Activated naive CD8-positive, alpha-beta T cell treated with anti-CD3 and anti-CD28 coated beads for 36 hours (primary cell): ENCODE measurements around the gene TBL1XR1. TPM values are rescaled to one million over a fixed set of nuclear protein-coding genes. Genes with fewer than 3 reads are reported as not detected.
"Not testable (repeated sequence)": the region's sequence is repeated elsewhere in the genome, so short reads cannot be mapped to it uniquely, and the experiment has no call there.

Experiments used
- DNase-seq: peaks from one replicate; pipeline ENCODE4 v3.0.0; 2021
- H3K27ac Mint-ChIP-seq: one replicate; pipeline ENCODE4 v1.8.0; 2022; ENCODE audit warnings: mild to moderate bottlenecking, moderate library complexity, mixed read lengths
- H3K27me3 Mint-ChIP-seq: one replicate; pipeline ENCODE4 v1.8.0; 2022; ENCODE audit warnings: mild to moderate bottlenecking, mixed read lengths
- H3K36me3 Mint-ChIP-seq: one replicate; pipeline ENCODE4 v1.8.0; 2021; ENCODE audit warnings: mild to moderate bottlenecking, mixed read lengths
- H3K4me1 Mint-ChIP-seq: one replicate; pipeline ENCODE4 v1.8.0; 2021; ENCODE audit warnings: mixed read lengths
- H3K4me3 Mint-ChIP-seq: one replicate; pipeline ENCODE4 v1.8.0; 2022; ENCODE audit warnings: mild to moderate bottlenecking, moderate library complexity, mixed read lengths
- H3K9me3 Mint-ChIP-seq: one replicate; pipeline ENCODE4 v1.8.0; 2022; ENCODE audit warnings: mixed read lengths
- total RNA-seq, 2 experiments: library from RNA; stranded (reverse); gene quantifications; one replicate each; pipeline ENCODE4 v1.2.3, GENCODE V29; 2021

TBL1XR1 gene
- total RNA-seq, 2 experiments from 2014 or later = 204 to 227 TPM

- no peak overlapping the region for H3K27ac Mint-ChIP-seq
- H3K27me3 Mint-ChIP-seq = no peaks in the 10 kb centered on the region
- no peak overlapping the region for H3K4me3 Mint-ChIP-seq
- H3K9me3 Mint-ChIP-seq = peaks cover 2% of the 10 kb centered on the region
- H3K4me1 Mint-ChIP-seq = peaks cover 8% of the 10 kb centered on the region
- no peak for DNase-seq
- no peaks in the 10 kb centered on the region for H3K36me3 Mint-ChIP-seq
Observed at GRCh38 chr3:177213801-177214535, 16.7 kb upstream of the TBL1XR1 start.

DNA sequence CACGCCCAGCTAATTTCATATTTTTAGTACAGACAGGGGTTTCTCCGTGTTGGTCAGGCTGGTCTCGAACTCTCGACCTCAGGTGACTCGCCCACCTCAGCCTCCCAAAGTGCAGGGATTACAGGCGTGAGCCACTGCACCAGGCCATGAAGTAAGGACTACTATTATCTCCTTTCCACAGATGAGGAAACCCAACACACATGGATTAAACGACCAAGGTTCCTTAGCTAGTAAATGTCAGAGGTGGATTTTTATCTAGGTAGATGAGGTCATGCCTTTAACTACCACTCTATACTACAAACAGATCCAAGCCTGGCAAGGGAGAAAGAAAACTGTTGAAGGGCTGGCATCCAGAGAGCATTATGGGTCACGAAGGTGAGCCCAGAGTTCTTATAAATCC is 15.5 kb upstream of the TBL1XR1 start:
- H3K36me3 Mint-ChIP-seq = no peaks in the 10 kb centered on the region
- no peaks in the 10 kb centered on the region for H3K27me3 Mint-ChIP-seq
- no peak overlapping the region for H3K27ac Mint-ChIP-seq
- peaks cover 8% of the 10 kb centered on the region for H3K4me1 Mint-ChIP-seq
- no peak for DNase-seq
- no peak overlapping the region for H3K4me3 Mint-ChIP-seq
- H3K9me3 Mint-ChIP-seq = no peaks in the 10 kb centered on the region

DNA sequence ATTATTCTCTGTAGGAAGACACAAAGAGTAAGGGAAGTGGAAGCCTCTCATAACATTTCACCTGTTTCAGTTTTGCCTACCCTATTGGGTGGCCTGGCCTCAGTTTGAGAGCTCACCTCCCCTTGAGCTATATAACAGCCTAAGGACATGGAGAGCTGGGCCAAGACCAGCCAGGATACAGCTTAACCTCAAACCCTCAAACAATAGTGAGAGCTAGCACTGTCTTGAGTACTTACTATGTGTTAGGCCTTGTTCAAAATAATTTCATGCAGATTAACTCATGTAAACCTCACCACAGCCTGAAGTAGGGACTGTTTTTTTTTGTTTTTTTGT is 15.0 kb upstream of the TBL1XR1 start:
- no peaks in the 10 kb centered on the region for H3K27me3 Mint-ChIP-seq
- no peaks in the 10 kb centered on the region for H3K36me3 Mint-ChIP-seq
- peaks cover 8% of the 10 kb centered on the region for H3K4me1 Mint-ChIP-seq
- H3K4me3 Mint-ChIP-seq = no peak overlapping the region
- no peak overlapping the region for H3K27ac Mint-ChIP-seq
- no peak for DNase-seq
- no peaks in the 10 kb centered on the region for H3K9me3 Mint-ChIP-seq

DNA sequence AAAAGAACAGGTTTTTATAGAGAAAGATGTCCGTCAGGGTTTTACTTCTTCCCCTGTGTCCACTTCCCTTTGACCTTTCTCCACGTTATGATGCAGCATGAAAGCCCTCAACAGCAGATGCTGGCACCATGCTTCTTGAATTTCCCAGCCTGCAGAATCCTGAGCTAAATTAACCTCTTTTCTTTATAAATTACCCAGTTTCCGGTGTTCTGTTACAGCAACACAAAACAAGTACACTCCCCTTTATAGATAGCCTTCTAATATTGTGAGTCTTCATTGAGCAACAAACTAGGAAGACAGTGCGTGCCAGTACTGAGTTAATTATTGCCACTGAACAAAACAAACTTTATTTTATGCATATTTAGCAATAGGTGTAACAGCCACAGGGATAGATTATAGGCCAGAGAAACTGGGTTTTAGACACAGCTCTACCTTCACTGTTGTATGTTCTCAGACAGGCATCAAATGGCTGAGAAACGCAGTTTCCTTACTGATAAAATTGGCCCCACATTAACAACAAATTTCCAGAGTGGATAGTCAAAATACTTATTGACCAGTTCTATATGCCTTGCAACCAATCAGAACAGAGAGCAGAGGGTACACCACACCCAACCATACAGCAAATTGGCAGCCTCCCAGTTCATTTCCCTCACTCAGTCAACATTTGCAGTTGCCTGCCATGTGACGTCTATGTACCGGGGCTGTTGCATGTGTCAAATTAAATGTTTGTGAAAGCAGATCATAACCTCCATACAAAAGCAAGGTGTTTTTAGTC is 14.4 kb upstream of the TBL1XR1 start:
- Mint-ChIP-seq H3K4me3 (no peak overlapping the region), H3K9me3 (no peaks in the 10 kb centered on the region), H3K27ac (no peak overlapping the region), H3K27me3 (no peaks in the 10 kb centered on the region), H3K36me3 (no peaks in the 10 kb centered on the region), H3K4me1 (peaks cover 8% of the 10 kb centered on the region)
- DNase-seq = no peak

GRCh38 chr3:177210744-177211502 is 13.6 kb upstream of the TBL1XR1 start:
- H3K4me3 Mint-ChIP-seq = no peak overlapping the region
- no peaks in the 10 kb centered on the region for H3K9me3 Mint-ChIP-seq
- no peak overlapping the region for H3K27ac Mint-ChIP-seq
- H3K36me3 Mint-ChIP-seq = no peaks in the 10 kb centered on the region
- no peaks in the 10 kb centered on the region for H3K27me3 Mint-ChIP-seq
- H3K4me1 Mint-ChIP-seq = peaks cover 10% of the 10 kb centered on the region
- DNase-seq = no peak

DNA sequence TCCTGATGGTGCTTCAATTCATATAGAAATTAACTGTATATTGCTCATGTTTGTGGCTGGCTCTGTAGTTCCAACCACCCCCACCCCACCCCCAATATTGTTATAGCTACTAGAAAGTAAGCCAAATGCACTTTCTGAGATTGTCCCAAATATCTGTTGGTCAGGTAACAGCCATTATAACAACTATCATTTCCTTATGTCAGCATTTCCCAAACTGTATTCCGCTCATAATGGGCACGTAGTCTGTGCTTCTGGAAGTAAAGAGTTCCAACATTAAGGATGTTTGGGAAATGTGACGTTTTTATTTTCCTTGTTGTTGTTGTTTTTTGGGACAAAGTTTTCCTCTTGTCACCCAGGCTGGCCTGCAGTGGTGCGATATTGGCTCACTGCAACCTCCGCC is 12.2 kb upstream of the TBL1XR1 start:
- H3K27me3 Mint-ChIP-seq = no peaks in the 10 kb centered on the region
- no peaks in the 10 kb centered on the region for H3K36me3 Mint-ChIP-seq
- no peak overlapping the region for H3K4me3 Mint-ChIP-seq
- no peaks in the 10 kb centered on the region for H3K9me3 Mint-ChIP-seq
- H3K4me1 Mint-ChIP-seq = peaks cover 10% of the 10 kb centered on the region
- DNase-seq = no peak
- no peak overlapping the region for H3K27ac Mint-ChIP-seq

DNA sequence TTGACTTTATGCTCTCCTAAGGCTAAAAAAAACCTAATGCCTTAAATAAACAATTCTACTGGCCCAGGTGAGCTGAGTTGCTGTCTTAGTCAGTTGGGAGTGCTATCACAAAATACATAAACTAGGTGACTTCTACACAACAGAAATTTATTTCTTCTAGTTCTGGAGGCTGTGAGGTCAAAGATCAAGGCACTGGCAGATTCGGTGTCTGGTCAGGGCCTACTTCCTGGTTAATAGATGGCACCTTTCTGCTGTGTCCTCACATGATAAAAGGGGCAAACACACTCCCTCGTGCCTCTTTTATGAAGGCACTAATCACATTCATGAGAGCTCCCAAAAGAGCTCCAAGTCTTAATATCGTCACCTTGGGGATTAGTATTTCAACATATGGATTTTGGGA is 11.5 kb upstream of the TBL1XR1 start:
- Mint-ChIP-seq H3K4me3 (no peak overlapping the region), H3K36me3 (no peaks in the 10 kb centered on the region), H3K27me3 (no peaks in the 10 kb centered on the region), H3K27ac (no peak overlapping the region), H3K9me3 (no peaks in the 10 kb centered on the region), H3K4me1 (peaks cover 10% of the 10 kb centered on the region)
- DNase-seq = no peak

DNA sequence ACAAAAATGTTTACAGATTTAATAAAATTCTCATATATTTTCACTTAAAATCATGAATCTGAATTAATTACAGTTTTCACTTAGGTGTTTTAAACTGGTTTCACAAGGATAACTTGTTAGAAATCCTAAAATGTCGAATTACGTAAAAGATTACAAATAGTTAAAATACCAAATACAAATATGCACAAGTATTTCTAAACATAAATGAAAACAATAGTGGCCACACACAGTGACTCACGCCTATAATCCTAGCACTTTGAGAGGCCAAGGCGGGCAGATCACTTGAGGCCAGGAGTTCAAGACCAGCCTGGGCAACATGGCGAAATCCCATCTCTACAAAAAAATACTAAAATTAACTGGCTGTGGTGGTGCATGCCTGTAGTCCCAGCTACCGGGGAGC is 10.9 kb upstream of the TBL1XR1 start:
- Mint-ChIP-seq H3K27ac (no peak overlapping the region), H3K4me3 (no peak overlapping the region), H3K4me1 (peaks cover 10% of the 10 kb centered on the region), H3K9me3 (no peaks in the 10 kb centered on the region), H3K36me3 (no peaks in the 10 kb centered on the region), H3K27me3 (no peaks in the 10 kb centered on the region)
- DNase-seq = no peak

DNA sequence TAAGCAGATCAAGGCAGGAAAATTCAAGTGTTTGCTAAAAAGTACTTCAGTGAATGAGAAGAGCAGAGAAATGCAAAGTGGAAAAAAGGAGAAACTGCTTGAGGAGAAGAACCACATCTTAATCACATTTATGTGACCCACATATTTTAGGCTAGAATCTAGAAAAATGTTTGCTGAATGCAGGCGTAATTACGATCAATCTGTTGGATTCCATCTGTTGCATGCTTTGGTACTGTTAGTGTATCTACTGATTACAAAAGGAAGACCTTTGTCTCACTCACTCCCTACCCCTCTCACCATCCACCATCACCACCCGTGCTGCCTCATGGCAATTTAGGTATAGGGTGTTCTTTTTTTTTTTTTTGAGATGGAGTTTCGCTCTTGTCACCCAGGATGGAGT is 9.7 kb upstream of the TBL1XR1 start:
- DNase-seq = no peak
- Mint-ChIP-seq H3K27ac (no peak overlapping the region), H3K4me1 (peaks cover 18% of the 10 kb centered on the region), H3K36me3 (peaks cover 2% of the 10 kb centered on the region), H3K27me3 (no peaks in the 10 kb centered on the region), H3K4me3 (no peak overlapping the region), H3K9me3 (peaks cover 2% of the 10 kb centered on the region)

DNA sequence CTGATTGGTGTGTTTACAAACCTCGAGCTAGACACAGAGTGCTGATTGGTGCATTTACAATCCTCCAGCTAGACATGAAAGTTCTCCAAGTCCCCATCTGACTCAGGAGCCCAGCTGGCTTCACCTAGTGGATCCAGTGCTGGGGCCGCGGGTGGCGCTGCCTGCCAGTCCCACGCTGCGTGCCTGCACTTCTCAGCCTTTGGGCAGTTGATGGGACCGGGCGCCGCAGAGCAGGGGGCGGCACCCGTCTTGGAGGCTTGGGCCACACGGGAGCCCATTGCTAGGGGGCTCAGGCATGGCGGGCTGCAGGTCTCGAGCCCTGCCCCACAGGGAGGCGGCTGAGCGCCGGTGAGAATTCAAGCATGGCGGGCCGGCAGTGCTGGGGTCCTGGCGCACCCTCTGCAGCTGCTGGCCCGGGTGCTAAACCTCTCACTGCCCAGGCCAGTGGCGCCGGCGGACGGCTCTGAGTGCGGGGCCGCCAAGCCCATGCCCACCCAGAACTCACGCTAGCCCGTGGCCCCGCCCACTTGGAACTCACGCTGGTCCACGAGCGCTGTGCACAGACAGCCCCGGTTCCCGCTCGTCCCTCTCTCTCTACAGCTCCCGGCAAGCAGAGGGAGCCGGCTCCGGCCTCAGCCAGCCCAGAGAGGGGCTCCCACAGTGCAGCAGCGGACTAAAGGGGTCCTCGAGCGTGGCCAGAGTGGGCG is 6.6 kb upstream of the TBL1XR1 start:
- Mint-ChIP-seq H3K27ac (no peak overlapping the region), H3K4me3 (no peak overlapping the region), H3K36me3 (peaks cover 5% of the 10 kb centered on the region), H3K27me3 (no peaks in the 10 kb centered on the region), H3K9me3 (peaks cover 2% of the 10 kb centered on the region), H3K4me1 (peaks cover 42% of the 10 kb centered on the region)
- no peak for DNase-seq

DNA sequence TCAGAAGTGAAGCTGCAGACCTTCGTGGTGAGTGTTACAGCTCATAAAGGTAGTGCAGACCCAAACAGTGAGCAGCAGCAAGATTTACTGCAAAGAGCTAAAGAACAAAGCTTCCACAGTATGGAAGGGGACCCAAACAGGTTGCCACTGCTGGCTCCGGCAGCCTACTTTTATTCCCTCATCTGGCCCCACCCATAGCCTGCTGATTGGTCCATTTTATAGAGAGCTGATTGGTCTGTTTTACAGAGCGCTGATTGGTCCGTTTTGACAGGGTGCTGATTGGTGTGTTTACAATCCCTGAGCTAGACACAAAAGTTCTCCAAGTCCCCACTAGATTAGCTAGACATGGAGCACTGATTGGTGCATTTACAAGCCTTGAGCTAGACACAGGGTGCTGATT is 5.7 kb upstream of the TBL1XR1 start:
- Mint-ChIP-seq H3K27ac (peak overlapping the region; percentile 96), H3K4me1 (peaks cover 47% of the 10 kb centered on the region)
- not testable (repeated sequence) for H3K4me3 Mint-ChIP-seq, H3K9me3 Mint-ChIP-seq, H3K27me3 Mint-ChIP-seq, DNase-seq, H3K36me3 Mint-ChIP-seq

DNA sequence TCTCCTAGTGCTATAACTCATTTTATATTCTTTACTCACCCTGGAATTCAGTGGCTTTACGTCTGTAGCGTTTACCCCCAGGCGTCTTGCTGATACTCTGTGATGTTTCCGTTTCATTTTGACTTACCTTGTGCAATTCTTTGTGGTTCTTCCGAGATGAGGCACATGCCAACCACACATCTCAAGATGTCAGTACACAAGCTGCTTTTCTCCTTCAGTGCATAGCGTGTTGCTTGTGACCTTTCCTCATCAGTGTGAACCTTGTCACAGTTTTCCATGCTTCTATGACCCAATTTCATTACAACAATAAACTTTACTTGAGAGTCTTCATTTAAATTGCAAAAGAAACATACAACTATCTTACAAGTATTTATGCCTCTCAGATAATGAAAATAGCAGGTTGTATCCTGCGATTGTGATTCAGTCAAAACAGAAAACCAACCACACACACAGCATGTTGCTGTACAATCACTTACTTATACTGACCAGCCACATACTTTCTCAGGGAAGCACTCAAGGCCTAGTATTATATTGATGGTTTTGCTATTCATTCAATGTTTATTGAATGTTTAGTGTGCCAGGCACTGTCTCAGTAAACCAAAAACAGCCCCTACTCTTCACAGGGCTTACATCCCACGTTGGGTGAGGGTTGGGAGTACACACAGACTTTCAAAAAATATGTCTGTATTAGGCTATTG is 4.6 kb upstream of the TBL1XR1 start:
- Mint-ChIP-seq H3K4me1 (peaks cover 47% of the 10 kb centered on the region), H3K27me3 (peaks cover 4% of the 10 kb centered on the region)

GRCh38 chr3:177199206-177199760 is 2.0 kb upstream of the TBL1XR1 start:
- H3K4me1 Mint-ChIP-seq = peaks cover 51% of the 10 kb centered on the region
- peaks cover 21% of the 10 kb centered on the region for H3K36me3 Mint-ChIP-seq
- H3K9me3 Mint-ChIP-seq = peaks cover 2% of the 10 kb centered on the region
- H3K4me3 Mint-ChIP-seq = peak overlapping the region; percentile 67
- H3K27ac Mint-ChIP-seq = peak overlapping the region; percentile 93
- no peak for DNase-seq
- H3K27me3 Mint-ChIP-seq = peaks cover 4% of the 10 kb centered on the region

More for the DNA sequence above, 4.6 kb upstream of the TBL1XR1 start:
- peaks cover 5% of the 10 kb centered on the region for H3K36me3 Mint-ChIP-seq
- peak overlapping the region; percentile 96 for H3K27ac Mint-ChIP-seq
- DNase-seq = peak; percentile 65
- peak overlapping the region; percentile 57 for H3K4me3 Mint-ChIP-seq
- peaks cover 2% of the 10 kb centered on the region for H3K9me3 Mint-ChIP-seq
